Endometrial microvascular endothelial cells (primary cell): Measurements from ENCODE around the gene UTP14A. TPM values are rescaled to one million over a fixed set of nuclear protein-coding genes. Genes with fewer than 3 reads are reported as not detected.
"Not testable (repeated sequence)": the region's sequence is repeated elsewhere in the genome, so short reads cannot be mapped to it uniquely, and the experiment has no call there.

Experiments used
- in situ Hi-C: cut with HindIII; loops from 2 replicates; pipeline ENCODE4 v1.10.0; 2017; ENCODE audit warnings: low sequenced_read_pairs, low pct_unique_long_range_greater_than_20kb; ENCODE audit errors: inconsistent ontology term
- total RNA-seq: library from RNA; depleted of rRNA; stranded (reverse); fragments of >200 nt; gene quantifications from one replicate; pipeline ENCODE4 v1.2.3, GENCODE V29; 2015; ENCODE audit errors: inconsistent ontology term

UTP14A gene, protein sequence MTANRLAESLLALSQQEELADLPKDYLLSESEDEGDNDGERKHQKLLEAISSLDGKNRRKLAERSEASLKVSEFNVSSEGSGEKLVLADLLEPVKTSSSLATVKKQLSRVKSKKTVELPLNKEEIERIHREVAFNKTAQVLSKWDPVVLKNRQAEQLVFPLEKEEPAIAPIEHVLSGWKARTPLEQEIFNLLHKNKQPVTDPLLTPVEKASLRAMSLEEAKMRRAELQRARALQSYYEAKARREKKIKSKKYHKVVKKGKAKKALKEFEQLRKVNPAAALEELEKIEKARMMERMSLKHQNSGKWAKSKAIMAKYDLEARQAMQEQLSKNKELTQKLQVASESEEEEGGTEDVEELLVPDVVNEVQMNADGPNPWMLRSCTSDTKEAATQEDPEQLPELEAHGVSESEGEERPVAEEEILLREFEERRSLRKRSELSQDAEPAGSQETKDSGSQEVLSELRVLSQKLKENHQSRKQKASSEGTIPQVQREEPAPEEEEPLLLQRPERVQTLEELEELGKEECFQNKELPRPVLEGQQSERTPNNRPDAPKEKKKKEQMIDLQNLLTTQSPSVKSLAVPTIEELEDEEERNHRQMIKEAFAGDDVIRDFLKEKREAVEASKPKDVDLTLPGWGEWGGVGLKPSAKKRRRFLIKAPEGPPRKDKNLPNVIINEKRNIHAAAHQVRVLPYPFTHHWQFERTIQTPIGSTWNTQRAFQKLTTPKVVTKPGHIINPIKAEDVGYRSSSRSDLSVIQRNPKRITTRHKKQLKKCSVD
- total RNA-seq: 17.3 TPM

DNA sequence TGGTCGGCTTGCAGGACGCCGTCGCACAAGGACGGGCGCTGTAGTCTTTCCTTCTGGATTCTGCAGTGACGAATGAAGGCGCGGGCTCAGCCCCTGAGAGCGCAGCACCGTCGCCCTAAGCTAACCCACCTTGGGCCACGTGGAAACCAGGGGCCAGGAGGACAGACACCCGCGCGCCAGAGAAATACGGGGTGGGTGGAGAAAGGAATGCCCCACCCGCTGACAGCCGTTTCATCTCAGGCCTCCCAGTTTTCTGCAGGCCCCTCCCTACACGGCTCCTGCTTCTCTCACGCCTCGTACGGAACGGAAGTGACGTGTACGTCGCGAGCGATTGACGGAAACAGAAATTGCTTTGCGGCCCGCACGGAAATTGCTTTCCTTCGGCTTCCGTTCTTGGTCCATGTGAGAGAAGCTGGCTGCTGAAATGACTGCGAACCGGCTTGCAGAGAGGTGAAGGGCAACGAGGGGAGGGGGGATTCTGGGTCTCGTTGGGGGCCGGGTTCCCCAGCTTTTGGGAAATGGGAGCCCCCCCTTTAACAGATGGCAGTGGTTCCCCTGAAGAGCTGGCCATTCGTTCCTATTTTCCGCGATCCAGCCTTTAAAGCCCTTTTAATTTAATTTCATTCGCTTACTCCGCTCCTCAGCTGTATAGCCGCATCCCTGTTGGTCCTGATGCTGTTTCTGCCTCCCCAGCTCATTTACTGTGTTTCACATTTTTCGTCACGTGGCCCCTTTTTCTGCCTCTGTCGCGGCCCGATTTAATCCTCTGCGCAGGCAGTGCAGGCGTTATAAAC, at the start of gene UTP14A:
Gene UTP14A, plus strand, starts transcription at position 378 of the 794 bp plus-strand sequence. Its CDS starts 47 bp downstream, at position 425.
- in situ Hi-C loops: no loop called here

DNA sequence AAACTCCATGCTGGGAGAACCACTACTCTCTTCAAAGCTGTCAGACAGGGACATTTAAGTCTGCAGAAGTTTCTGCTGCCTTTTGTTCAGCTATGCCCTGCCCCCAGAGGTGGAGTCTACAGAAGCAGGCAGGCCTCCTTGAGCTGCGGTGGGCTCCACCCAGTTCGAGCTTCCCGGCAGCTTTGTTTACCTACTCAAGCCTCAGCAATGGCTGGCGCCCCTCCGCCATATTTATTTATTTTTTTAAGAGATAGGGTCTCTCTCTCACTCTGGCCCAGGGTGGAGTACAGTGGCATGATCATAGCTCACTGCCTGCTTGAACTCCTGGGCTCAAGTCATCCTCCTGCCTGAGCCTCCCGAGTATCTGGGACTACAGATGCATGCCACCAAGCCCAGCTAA, 46.8 kb upstream of the UTP14A start:
- in situ Hi-C loops: not testable (repeated sequence)

DNA sequence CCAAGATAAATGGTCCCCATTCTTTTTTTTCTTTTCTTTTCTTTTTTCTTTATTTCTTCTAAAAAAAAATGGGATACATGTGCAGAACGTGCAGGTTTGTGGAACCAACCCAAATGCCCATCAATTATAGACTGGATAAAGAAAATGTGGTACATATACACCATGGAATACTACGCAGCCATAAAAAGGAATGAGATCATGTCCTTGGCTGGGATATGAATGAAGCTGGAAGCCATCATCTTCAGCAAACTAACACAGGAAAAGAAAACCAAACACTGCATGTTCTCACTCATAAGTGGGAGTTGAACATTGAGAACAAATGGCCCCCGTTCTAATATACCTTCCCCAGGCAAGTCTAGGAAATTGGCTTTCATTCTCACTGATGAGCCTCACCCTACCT, 39.6 kb upstream of the UTP14A start:
- in situ Hi-C loops: not testable (repeated sequence)

DNA sequence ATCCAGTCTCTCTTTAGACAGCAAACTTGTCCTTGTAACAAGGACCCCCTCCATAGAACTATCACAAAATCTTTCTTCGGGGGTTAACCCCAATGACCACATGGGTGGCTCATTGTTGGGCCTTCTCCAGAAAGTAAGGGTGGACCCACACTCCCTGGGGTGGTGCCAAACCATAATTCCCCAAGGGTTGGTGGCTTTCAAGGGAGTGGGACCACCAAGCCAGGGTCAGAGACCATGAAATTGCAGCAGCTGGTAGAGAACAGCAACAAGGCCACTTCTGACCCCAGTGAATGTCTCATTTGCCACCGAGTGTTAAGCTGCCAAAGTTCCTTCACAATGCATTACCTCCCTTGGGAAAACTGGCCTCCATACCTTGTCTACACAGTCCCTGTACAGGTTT, 33.4 kb upstream of the UTP14A start:
- in situ Hi-C loops: no loop called here

DNA sequence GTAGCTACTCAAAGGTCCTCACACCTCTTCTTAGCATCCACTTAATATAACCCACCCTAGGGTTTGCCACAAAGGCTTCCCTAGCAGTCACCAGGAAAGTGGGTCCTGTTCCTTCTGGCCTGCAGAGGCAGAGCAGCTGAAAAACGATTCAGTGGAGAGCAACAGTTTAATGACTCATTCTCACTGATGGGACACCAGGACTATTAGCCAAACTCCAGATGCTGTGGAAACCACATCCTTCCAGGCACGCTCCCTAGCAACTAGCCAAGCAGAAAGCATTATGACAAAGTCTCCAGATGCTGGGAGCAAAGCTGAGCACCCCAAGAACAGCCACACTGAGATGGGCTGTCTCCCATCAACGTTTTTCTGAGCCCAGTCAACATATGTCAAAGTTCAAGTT, 30.3 kb upstream of the UTP14A start:
- in situ Hi-C loops: no loop called here

DNA sequence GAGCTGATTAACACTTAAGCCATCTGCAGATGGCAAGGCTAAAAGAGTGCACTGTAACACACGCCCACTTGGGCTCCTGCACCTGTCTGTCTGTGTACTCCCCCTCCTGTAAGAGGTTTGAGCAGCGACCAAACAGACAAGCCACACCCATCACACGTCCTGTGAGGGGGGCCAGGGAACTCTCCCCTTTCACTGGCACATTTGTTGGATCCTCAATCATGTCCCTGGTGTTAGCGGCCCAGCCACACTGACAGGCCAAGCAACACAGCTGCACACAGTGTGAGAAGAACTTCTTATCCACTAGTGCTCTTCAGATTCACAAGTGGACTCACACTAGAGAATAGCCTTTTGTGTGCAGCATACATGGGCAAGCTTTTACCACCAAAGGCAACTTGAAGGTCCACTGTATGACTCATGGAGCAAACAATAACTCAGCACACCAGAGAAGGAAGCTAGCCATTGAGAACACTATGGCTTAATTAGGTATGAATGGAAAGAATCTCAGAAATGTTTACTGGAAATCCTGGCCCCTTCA, 29.1 kb upstream of the UTP14A start:
- in situ Hi-C loops: no loop called here

DNA sequence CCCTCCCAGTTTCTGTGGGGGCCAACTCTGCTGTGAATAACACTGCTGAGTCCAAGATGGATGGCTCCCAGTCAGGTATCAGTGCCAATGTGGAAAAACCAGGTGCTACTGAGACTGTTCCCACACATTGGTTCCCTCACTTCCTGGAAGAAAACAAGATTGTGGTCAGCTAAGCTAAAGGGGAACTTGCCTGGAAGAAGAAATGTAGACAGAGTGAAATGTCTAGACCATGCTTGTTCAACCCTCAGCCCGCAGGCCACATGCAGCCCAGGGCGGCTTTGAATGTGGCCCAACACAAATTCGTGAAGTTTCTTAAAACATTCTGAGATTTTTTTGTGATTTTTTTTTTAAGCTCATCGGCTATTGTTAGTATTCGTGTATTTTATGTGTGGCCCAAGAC, 28.6 kb upstream of the UTP14A start:
- in situ Hi-C loops: no loop called here

DNA sequence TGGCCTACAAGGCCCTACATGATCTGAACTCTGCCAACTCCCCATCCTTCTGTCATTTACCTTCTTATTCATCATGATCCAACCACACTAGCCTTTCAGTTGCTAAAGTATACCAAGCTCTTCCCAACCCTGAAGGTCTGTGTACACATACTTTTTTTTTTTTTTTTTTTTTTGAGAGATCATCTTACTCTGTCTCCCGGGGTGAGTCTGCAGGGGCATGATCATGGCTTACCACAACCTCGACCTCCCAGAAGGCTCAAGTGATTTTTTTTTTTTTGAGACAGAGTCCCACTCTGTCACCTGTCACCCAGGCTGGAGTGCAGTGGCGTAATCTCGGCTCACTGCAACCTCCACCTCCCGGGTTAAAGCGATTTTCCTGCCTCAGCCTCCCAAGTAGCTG, 5.9 kb upstream of the UTP14A start:
- in situ Hi-C loops: no loop called here

DNA sequence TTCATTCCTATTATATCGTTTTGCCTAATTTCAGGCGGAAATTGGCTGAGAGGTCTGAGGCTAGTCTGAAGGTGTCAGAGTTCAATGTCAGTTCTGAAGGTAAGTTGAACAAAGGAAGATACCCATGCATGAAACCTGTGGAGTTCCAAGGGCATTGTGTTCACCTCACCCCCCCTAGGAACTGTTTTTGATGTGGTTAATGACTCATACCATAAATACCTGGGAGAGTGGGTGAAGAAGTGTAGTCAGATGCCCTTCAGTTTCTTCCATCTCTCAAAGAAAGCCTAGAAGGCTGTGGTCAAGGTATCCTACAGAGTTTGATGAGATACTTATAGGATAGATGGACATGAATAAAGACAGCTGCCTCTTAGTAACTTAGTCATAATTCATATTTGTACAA, 2.7 kb downstream of the UTP14A start:
- in situ Hi-C loops: no loop called here

DNA sequence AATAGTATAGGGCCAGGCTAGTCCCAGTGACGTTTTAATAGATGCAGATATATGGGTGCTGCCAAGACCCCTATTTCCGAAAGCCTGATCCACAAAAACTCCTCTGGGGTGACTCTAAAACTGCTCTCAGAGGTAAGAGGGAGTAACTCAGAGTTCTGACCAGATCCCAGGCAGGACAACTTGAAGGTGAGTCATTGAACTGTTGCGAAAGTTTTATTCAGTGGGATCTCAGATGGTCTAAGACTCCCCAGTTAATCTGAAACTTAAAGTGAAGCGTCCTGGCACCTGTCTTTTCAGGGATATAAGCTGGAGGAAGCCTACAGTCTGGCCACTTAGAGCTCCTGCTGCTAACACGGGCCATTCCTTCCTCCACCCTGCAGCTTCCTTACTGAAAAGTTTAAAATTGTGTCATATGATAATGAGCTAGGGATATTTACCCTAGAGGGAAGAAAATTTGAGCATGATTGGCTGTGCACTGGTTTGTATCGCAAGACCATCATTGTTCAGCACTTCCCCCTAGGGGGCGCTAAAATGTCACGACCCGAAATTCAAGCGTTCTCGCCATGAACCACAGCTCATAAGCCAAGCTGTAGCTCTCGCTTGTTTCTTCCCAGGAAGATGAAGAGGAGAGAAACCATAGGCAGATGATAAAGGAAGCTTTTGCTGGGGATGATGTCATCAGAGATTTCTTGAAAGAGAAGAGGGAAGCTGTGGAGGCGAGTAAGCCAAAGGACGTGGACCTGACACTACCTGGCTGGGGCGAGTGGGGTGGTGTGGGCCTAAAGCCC, 19.5 kb downstream of the UTP14A start:
- in situ Hi-C loops: no loop called here

DNA sequence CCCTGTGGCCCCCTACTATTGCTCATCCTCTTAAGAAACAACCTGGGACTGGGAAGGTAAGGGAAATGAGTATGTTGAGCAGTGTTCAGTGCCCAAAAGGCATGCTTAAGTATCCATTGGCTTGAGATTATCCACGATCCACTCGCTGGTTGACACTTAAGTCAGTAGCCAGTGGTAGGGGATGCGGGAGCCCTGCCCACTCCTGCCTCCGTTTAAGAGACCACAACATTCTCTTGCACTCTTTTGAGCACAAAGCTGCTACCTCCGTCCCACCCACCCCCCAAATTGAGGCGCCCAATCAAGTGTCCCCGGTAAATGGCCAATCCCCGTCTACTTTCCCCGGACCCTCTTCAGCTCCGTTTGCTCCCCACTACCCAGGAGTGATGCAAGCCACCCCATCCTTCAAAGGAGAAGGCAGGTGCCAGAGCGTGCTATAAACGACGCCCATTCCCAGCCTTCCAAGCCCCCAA, 25.0 kb downstream of the UTP14A start:
- in situ Hi-C loops: no loop called here

DNA sequence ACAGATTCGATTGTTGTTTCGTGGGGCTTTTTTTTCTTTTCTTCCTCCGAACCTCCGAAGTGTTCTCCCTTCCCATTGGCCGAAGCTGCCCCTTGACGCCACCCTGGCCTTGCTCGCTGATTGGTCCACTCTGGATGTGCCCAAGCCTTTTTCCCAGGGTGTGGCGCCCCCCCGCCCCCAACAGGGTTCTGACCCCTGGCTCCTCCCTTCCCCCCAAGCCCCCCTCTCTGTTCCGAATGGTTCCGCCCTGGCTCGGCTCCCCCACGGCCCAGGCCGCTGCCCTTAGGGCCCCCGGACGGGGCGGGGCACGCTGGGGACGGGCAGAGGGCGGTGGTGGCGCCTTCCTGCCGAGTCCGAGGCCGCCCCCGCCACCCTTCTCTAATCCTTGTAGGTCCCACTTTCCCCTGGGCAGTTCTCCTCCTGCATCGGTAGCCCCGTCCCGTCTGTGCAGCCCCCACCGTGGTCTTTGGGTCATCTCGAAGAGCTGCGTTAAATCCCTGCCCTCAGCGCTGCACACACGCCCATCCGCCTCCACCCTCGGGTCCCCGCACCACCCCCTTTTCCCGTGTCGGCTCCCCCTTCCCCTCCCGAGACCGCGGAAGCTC, 25.5 kb downstream of the UTP14A start:
- in situ Hi-C loops: no loop called here

DNA sequence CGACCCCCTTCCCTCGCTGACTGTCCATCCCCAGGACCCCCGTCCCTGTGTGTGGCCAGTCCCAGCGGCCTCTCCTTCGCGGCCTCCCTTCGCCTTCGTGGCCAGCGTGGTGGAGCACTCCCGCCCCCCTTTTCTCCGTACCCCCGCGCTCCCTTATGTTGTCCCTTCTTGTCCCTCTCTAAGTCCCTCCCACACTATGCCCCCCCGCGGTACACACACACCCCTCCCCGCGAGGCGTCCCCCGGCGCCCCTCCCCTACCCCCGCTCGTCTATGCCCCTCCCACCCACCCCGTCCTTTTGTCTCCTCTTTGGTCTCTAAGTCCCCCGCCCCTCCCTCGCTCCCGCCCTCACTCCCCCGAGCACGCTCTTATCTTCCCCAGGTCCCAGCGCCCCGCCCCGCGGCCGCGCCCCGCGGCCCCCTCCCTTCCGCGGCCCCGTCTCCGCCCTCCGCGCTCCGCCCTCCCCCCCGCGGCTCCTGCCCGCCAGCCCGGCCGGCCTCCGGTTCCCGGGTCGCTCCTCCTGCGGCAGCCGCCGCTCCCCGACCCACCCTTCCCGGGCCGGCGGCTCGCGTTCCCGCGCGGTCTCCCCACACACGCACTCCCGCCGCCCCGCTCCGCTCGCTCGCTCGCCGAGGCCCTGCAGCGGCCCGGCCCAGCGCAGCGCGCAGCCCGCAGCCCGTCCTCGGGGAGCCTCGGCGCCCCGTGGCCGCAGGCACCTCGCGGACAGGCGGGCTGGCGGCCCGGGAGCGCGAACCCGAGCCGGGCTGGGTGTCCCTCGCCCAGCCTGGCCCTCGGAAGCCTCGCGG, 26.3 kb downstream of the UTP14A start:
- in situ Hi-C loops: no loop called here

DNA sequence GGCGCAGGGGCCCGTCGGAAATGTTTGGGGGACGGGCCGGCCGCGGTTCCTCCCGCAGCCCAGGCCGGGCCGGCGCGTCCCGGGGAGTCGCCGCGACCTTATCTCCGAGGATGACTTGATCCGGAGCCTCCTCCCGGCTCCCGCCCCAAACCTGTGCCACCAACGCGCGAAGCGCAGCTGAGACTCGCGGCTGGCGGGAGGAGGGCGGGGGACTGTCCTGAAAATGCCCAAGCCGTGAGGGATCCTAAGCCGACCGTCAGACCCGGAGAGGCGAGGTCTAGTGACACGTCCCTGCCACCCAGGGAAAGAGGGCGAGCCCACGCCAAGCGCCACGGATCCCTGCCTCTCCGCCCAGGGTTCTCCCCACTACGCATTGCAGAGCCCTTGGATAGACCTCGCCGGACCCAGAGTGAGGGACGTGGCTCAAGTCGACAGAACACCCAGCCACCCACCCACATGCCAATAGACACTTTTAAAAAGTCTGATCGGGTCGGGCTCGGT, 26.9 kb downstream of the UTP14A start:
- in situ Hi-C loops: no loop called here

DNA sequence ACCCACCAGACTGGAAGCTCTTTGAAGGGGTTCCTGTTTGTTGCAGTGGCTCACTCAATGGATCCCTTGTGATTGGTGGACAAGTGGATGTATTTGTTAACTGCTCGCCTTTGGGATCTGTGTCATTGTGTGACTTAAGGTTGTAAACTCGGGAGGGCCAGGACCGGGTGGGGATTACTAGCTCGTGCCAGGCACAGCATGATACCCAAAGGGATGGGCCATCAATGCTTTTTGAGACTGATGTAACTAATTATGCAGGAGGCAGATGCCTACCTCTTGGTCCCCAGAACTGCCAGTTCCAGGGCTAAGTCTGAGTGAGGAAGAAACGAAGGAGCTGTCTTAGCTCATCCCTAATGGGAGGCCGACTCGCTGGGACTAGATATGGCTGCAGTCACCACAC, 27.7 kb downstream of the UTP14A start:
- in situ Hi-C loops: no loop called here

DNA sequence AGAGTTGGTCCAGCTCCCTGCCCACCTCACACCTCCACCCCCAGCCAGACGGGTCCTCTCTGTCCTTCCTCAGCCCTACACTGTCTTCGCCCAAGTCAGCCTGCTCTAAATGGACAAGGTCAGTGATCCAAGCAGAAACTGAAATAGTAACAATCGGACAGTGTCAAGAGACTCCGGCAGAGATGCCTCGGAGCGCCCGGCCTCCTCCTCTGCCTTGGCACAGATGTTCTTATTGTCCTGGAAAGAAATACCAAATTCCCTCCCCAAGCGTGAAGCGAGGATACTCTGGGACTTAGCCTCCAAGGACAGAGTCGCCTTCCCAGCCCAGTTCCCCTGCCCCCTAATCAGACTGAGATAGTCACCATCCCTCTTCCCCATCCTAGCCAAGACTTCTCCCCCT, 28.5 kb downstream of the UTP14A start:
- in situ Hi-C loops: no loop called here

DNA sequence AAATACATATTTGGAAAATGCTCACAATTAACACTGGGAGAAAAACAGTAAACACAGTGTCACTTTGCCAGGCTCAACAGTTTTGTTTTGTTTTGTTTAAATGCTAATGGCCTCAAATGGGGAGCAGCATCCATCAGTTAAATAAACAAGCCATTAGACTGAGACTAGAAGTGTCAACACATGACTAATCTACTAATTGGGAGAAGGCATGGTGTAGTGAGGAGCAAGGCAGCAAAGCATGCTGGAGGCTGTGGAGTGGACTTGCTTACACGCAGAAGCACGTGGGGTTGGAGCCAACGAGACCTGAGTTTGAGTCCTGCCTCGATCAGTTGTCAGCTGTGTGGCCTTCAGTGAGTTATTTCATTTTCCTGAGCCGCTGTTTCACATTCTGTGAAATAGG, 29.0 kb downstream of the UTP14A start:
- in situ Hi-C loops: no loop called here
